ENCODE data around the gene CCNF. TPM values are rescaled to one million over a fixed set of nuclear protein-coding genes. Genes with fewer than 3 reads are reported as not detected.

Gene CCNF
- total RNA-seq, 2 donors from 2014 or later = 0.68 to 1.5 TPM

DNA sequence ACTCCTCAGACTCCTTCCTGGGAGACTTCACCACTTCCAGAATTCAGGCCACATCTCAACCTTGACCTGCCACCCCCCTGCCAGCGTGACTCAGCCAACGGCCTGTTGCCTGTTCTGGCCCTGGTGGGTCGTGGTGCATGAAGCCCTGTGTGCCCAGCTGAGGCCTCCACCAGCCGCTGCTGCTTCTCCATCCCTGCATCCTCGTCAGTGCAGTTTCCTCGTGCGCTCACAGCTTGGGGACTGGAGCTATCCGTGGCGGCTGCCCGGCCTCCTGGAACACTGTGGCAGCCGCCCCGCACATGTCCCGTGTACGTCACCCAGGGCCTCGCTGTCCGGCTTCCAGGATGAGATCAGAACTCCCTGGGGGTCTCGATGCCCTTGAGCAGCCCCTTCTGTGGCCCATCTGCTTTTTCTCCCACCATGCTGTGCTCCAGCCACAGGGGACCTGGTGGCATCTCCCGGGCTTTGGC, 22.6 kb downstream of the CCNF start:
- ATAC-seq (ENCODE audit: insufficient number of reproducible peaks, low FRiP score, low read depth) = no peak
- Histone ChIP-seq H3K9me3 (no peaks in the 10 kb centered on the region), H3K27ac (no peak overlapping the region), H3K4me3 (no peak overlapping the region), H3K27me3 (replicated peaks; ENCODE audit: insufficient read depth) (no peaks in the 10 kb centered on the region), H3K36me3 (no peaks in the 10 kb centered on the region), H3K4me1 (ENCODE audit: control insufficient read depth in 1 of 2, low read depth in 2 of 2) (no peaks in the 10 kb centered on the region)
- DNase-seq (ENCODE audit: low spot score) = no peak
- TF ChIP-seq, protein P1, sequence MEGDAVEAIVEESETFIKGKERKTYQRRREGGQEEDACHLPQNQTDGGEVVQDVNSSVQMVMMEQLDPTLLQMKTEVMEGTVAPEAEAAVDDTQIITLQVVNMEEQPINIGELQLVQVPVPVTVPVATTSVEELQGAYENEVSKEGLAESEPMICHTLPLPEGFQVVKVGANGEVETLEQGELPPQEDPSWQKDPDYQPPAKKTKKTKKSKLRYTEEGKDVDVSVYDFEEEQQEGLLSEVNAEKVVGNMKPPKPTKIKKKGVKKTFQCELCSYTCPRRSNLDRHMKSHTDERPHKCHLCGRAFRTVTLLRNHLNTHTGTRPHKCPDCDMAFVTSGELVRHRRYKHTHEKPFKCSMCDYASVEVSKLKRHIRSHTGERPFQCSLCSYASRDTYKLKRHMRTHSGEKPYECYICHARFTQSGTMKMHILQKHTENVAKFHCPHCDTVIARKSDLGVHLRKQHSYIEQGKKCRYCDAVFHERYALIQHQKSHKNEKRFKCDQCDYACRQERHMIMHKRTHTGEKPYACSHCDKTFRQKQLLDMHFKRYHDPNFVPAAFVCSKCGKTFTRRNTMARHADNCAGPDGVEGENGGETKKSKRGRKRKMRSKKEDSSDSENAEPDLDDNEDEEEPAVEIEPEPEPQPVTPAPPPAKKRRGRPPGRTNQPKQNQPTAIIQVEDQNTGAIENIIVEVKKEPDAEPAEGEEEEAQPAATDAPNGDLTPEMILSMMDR (IDR thresholded peaks at IDR 0.05) = no peak

DNA sequence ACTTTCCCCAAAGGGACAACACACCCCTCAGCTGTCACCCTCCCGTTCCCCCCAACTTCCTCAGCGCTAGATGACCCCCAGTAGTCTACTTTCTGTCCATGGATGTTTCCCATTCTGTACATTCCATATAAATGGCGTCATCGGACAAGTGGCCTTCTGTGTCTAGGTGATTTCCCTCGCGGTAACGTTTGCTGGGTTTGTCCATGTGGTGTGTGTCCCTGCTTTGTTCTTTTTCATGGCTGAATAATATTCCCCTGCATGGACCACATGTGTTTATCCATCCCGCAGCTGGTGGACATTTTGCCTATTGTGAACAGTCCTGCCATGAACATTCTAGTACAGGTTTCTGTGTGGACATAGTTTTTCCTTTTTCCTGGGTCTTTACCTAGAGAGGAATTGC, 23.4 kb downstream of the CCNF start:
- H3K36me3 ChIP-seq = no peaks in the 10 kb centered on the region
- H3K4me3 ChIP-seq = no peak overlapping the region
- TF ChIP-seq, protein P1 (IDR thresholded peaks at IDR 0.05) = no peak
- H3K9me3 ChIP-seq = no peaks in the 10 kb centered on the region
- DNase-seq (ENCODE audit: low spot score) (no peak), ATAC-seq (ENCODE audit: insufficient number of reproducible peaks, low FRiP score, low read depth) (no peak)
- H3K27ac ChIP-seq = no peak overlapping the region
- no peaks in the 10 kb centered on the region for H3K27me3 ChIP-seq (replicated peaks; ENCODE audit: insufficient read depth)
- no peaks in the 10 kb centered on the region for H3K4me1 ChIP-seq (ENCODE audit: control insufficient read depth in 1 of 2, low read depth in 2 of 2)

DNA sequence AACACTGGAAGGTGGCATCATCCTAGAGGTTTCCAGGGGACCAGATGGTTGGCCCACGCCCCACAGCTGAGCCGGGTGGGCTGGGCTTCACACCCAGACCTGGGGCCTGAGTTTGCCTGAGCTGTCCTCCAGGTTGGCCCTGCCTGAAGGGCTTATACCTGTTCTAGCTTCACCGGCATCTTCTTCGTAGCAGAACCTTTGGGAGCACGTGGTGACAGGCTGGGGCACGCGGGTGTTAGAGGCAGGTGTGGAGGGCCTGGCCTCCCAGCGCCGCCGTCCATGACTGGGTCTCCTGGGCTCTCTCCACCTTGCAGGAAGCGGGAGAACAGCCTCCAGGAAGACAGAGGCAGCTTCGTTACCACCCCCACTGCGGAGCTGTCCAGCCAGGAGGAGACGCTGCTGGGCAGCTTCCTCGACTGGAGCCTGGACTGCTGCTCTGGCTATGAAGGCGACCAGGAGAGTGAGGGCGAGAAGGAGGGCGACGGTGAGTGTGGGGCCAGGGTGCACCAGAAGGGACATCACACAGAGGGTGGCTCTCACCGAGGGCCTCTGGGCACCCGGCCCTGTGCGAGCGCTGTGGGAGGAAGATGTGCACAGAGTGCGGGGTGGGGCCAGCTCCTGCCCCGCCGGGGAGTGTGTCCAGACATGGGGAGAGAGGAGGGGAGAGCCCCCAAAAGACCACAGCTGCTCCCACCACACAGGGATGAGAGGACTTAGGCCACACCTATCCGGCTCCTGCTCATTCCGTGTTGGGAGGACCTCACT, 26.0 kb downstream of the CCNF start:
- no peak overlapping the region for H3K27ac ChIP-seq
- H3K27me3 ChIP-seq (replicated peaks; ENCODE audit: insufficient read depth) = no peaks in the 10 kb centered on the region
- TF ChIP-seq, protein P1 (IDR thresholded peaks at IDR 0.05) = no peak
- ATAC-seq (ENCODE audit: insufficient number of reproducible peaks, low FRiP score, low read depth) = no peak
- no peaks in the 10 kb centered on the region for H3K36me3 ChIP-seq
- no peak for DNase-seq (ENCODE audit: low spot score)
- H3K4me3 ChIP-seq = no peak overlapping the region
- H3K9me3 ChIP-seq = no peaks in the 10 kb centered on the region
- H3K4me1 ChIP-seq (ENCODE audit: control insufficient read depth in 1 of 2, low read depth in 2 of 2) = peaks cover 0 to 11% of the 10 kb centered on the region in 2 donors

DNA sequence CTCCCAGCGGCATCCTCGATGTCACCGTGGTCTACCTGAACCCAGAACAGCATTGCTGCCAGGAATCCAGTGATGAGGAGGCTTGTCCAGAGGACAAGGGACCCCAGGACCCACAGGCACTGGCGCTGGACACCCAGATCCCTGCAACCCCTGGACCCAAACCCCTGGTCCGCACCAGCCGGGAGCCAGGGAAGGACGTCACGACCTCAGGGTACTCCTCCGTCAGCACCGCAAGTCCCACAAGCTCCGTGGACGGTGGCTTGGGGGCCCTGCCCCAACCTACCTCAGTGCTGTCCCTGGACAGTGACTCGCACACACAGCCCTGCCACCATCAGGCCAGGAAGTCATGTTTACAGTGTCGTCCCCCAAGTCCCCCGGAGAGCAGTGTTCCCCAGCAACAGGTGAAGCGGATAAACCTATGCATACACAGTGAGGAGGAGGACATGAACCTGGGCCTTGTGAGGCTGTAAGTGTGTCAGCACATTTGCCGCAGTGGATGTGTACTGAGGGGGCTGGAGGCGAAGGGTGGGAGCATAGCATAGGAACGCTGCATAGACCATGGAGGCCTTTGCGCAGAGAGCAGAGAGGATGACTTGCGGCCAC, 27.4 kb downstream of the CCNF start:
- Histone ChIP-seq H3K4me3 (no peak overlapping the region), H3K27ac (no peak overlapping the region), H3K27me3 (replicated peaks; ENCODE audit: insufficient read depth) (no peaks in the 10 kb centered on the region), H3K4me1 (ENCODE audit: control insufficient read depth in 1 of 2, low read depth in 2 of 2) (peaks cover 0 to 14% of the 10 kb centered on the region in 2 donors), H3K36me3 (no peaks in the 10 kb centered on the region), H3K9me3 (no peaks in the 10 kb centered on the region)
- DNase-seq (ENCODE audit: low spot score) = no peak
- TF ChIP-seq, protein P1 (IDR thresholded peaks at IDR 0.05) = no peak
- ATAC-seq (ENCODE audit: insufficient number of reproducible peaks, low FRiP score, low read depth) = no peak

DNA sequence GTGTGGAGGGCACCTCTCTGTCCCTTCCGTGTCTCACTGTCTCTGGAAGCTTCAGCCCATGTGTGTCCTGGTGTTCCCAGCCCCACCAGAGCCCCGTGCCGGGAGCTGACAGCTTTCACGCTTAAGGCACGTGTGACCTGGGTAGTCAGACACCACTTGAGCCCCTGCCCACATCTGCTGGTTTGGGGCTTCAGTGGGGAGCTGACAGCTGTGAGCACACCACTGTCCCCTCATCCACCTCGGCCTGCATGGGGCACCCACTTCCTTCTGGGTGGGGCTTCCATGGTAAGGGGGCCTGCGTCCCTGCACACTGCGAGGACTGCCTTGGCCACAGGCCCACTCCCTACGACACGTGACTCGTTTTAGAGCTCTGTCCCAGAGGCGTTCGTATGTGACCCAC, 28.0 kb downstream of the CCNF start:
- no peak overlapping the region for H3K27ac ChIP-seq
- H3K36me3 ChIP-seq = no peaks in the 10 kb centered on the region
- ATAC-seq (ENCODE audit: insufficient number of reproducible peaks, low FRiP score, low read depth) (no peak), DNase-seq (ENCODE audit: low spot score) (no peak)
- H3K27me3 ChIP-seq (replicated peaks; ENCODE audit: insufficient read depth) = no peaks in the 10 kb centered on the region
- TF ChIP-seq, protein P1 (IDR thresholded peaks at IDR 0.05) = no peak
- H3K4me3 ChIP-seq = no peak overlapping the region
- H3K4me1 ChIP-seq (ENCODE audit: control insufficient read depth in 1 of 2, low read depth in 2 of 2) = peaks cover 0 to 14% of the 10 kb centered on the region in 2 donors
- H3K9me3 ChIP-seq = no peaks in the 10 kb centered on the region
